ENCODE data around the gene APOBEC3A.

GRCh38 chr22:38907767-38908166, 49.6 kb upstream of the APOBEC3A start:
- TF ChIP-seq POLR2A (IDR thresholded peaks at IDR 0.05; ENCODE audit: low read depth, low read length) = no peak
- no peak for TF ChIP-seq CTCF (conservative IDR thresholded peaks at IDR 0.05; ENCODE audit: low read depth, low read length)
- TF ChIP-seq RFX5 (IDR thresholded peaks at IDR 0.05; ENCODE audit: low read depth, low read length) = no peak
- no peak for TF ChIP-seq CEBPB (IDR thresholded peaks at IDR 0.05; ENCODE audit: low read depth, low read length)
- TF ChIP-seq FOS (IDR thresholded peaks at IDR 0.05; ENCODE audit: low read depth, low read length) = no peak
